Testis (tissue), 2 donors: ENCODE data around the gene HLX.

Source experiments
- POLR2A ChIP-seq: fragments of 450-650 bp; IDR thresholded peaks from one replicate; pipeline ENCODE4 v1.6.1; 2017; ENCODE audit warnings: antibody characterized with exemption, mild to moderate bottlenecking, moderate library complexity
- TF ChIP-seq, protein P1 (sequence below), 3 experiments: fragments of 450-650 bp in 2 of 3; fragments of 200-600 bp in 1 of 3; sonication (generic) in 1 of 3; IDR thresholded peaks; one replicate each; pipeline ENCODE4 v1.5.1; 2016 to 2019; ENCODE audit warnings: antibody characterized with exemption in 3 of 3, mild to moderate bottlenecking in 2 of 3, moderate library complexity in 1 of 3

DNA sequence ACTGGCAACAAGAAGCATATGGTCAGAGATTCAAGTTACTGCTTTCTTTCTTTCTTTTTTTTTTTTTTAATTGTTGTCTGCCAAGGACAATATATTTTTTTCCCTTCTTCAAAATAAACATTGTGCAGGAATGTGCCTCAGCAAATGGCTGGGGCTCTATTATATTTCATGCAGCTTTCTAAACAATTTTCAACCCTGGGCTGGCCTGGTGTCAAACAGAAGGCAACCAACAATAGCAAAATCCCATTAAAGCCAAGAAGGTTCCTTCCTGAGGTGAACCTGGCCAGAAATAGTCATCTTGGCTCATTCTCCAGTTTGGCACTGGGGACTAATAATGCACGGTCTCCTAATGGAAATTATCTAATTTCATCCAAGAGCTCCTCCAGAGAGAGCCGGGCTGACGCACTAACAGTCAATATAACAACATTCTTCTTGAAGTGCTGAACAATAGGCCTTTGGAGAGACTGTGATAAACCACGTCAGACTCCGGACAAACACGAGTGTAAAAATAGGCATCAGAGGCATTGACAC lies 35.7 kb upstream of the HLX start:
- TF ChIP-seq, protein P1, sequence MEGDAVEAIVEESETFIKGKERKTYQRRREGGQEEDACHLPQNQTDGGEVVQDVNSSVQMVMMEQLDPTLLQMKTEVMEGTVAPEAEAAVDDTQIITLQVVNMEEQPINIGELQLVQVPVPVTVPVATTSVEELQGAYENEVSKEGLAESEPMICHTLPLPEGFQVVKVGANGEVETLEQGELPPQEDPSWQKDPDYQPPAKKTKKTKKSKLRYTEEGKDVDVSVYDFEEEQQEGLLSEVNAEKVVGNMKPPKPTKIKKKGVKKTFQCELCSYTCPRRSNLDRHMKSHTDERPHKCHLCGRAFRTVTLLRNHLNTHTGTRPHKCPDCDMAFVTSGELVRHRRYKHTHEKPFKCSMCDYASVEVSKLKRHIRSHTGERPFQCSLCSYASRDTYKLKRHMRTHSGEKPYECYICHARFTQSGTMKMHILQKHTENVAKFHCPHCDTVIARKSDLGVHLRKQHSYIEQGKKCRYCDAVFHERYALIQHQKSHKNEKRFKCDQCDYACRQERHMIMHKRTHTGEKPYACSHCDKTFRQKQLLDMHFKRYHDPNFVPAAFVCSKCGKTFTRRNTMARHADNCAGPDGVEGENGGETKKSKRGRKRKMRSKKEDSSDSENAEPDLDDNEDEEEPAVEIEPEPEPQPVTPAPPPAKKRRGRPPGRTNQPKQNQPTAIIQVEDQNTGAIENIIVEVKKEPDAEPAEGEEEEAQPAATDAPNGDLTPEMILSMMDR (IDR thresholded peaks at IDR 0.05) = no peak
- no peak for TF ChIP-seq POLR2A
